Natural killer cell (primary cell): ENCODE data around the gene FNDC3B. TPM values are rescaled to one million over a fixed set of nuclear protein-coding genes. Genes with fewer than 3 reads are reported as not detected.

Experiments used
- ATAC-seq, 3 donors: fragments of 150-1000 bp in 2 of 3; fragments of 200-7000 bp in 1 of 3; cut with Tn5 transposase; 1 replicate in 1 of 3; 2 replicates in 2 of 3; pipeline ENCODE4 v1.10.0; 2021; ENCODE audit warnings: mild to moderate bottlenecking in 2 of 3, moderate library complexity in 2 of 3
- DNase-seq, 2 donors: peaks; one replicate each; pipeline versions ENCODE4 v3.0.0 to v3.0.0-alpha.2; 2013 to 2021; ENCODE audit warnings: mixed read lengths in 1 of 2
- H3K27ac ChIP-seq: one replicate; pipeline ENCODE4 v1.5.1; 2013; ENCODE audit warnings: mild to moderate bottlenecking, low read length
- H3K27me3 ChIP-seq: one replicate; pipeline ENCODE4 v1.6.1; 2013; ENCODE audit warnings: low read length; ENCODE audit not compliant: control insufficient read depth, insufficient read depth
- H3K36me3 ChIP-seq: one replicate; pipeline ENCODE4 v1.6.1; 2013; ENCODE audit warnings: low read length; ENCODE audit not compliant: control insufficient read depth, insufficient read depth
- H3K4me1 ChIP-seq: one replicate; pipeline ENCODE4 v1.6.1; 2013; ENCODE audit warnings: low read length; ENCODE audit not compliant: control insufficient read depth, insufficient read depth
- H3K4me3 ChIP-seq: one replicate; pipeline ENCODE4 v1.5.1; 2013; ENCODE audit warnings: low read length
- H3K9me3 ChIP-seq: one replicate; pipeline ENCODE4 v1.6.1; 2013; ENCODE audit warnings: low read length; ENCODE audit not compliant: control insufficient read depth, insufficient read depth
- H3K27ac Mint-ChIP-seq, 2 donors: one replicate each; pipeline ENCODE4 v1.8.0; 2022; ENCODE audit warnings: mild to moderate bottlenecking in 2 of 2, mixed read lengths in 2 of 2, moderate library complexity in 1 of 2
- H3K27me3 Mint-ChIP-seq, 2 donors: one replicate each; pipeline ENCODE4 v1.8.0; 2022; ENCODE audit warnings: low read depth in 2 of 2, mixed read lengths in 2 of 2
- H3K36me3 Mint-ChIP-seq: one replicate; pipeline ENCODE4 v1.8.0; 2022; ENCODE audit warnings: mixed read lengths
- H3K4me1 Mint-ChIP-seq, 2 donors: one replicate each; pipeline ENCODE4 v1.8.0; 2022; ENCODE audit warnings: mixed read lengths in 2 of 2
- H3K4me3 Mint-ChIP-seq: one replicate; pipeline ENCODE4 v1.8.0; 2022; ENCODE audit warnings: mild to moderate bottlenecking, moderate library complexity, mixed read lengths
- H3K9me3 Mint-ChIP-seq, 2 donors: one replicate each; pipeline ENCODE4 v1.8.0; 2022; ENCODE audit warnings: mixed read lengths in 2 of 2
- WGBS: methylation state at CpG from one replicate; pipeline ENCODE4 v1.1.7; 2013; ENCODE audit warnings: missing lambda C conversion rate; ENCODE audit not compliant: insufficient coverage; 5-methylcytosine and 5-hydroxymethylcytosine counted together
- intact Hi-C: fragments of 100-400 bp; cut with micrococcal nuclease; formaldehyde crosslinking; loops from one replicate; pipeline ENCODE4 v1.14.2; 2022
- total RNA-seq, 4 donors: library from RNA; stranded (reverse); fragments of 120-200 nt in 1 of 4; gene quantifications; one replicate each; pipeline versions ENCODE4 v1.2.3 to v1.2.4, GENCODE V29; 2013 to 2022
- TF ChIP-seq, protein P1 (sequence below): fragments of 200-600 bp; IDR thresholded peaks from one replicate; pipeline ENCODE4 v1.8.0; 2022; ENCODE audit warnings: antibody characterized with exemption

Gene FNDC3B
- total RNA-seq, 3 donors from 2014 or later (not counting 1 experiment from before 2014, with no cell fraction given): 154 to 214 (median 206) TPM

DNA sequence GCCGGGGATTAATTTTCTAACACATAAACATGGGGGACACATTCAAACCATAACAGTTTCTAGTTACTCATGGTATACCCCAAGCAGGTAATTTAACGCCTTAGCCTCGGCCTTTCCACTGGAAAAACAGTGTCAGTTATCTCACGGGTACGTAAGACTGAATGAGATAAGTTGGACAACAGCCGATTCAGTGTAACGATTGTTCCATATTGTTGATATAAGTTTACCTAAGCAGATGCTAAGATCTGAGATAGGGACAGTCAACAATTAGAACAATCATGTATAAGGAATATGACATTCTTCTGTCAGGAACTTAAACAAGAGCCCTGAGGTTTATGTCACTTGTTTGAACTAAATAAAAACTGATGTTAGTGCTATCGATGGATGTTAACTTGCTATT, 278.1 kb downstream of the FNDC3B start:
- Histone ChIP-seq H3K27ac (no peak overlapping the region), H3K27me3 (no peaks in the 10 kb centered on the region), H3K4me1 (no peaks in the 10 kb centered on the region), H3K9me3 (no peaks in the 10 kb centered on the region), H3K36me3 (peaks cover 41% of the 10 kb centered on the region), H3K4me3 (no peak overlapping the region)
- TF ChIP-seq, protein P1, sequence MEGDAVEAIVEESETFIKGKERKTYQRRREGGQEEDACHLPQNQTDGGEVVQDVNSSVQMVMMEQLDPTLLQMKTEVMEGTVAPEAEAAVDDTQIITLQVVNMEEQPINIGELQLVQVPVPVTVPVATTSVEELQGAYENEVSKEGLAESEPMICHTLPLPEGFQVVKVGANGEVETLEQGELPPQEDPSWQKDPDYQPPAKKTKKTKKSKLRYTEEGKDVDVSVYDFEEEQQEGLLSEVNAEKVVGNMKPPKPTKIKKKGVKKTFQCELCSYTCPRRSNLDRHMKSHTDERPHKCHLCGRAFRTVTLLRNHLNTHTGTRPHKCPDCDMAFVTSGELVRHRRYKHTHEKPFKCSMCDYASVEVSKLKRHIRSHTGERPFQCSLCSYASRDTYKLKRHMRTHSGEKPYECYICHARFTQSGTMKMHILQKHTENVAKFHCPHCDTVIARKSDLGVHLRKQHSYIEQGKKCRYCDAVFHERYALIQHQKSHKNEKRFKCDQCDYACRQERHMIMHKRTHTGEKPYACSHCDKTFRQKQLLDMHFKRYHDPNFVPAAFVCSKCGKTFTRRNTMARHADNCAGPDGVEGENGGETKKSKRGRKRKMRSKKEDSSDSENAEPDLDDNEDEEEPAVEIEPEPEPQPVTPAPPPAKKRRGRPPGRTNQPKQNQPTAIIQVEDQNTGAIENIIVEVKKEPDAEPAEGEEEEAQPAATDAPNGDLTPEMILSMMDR: no peak
- H3K36me3 Mint-ChIP-seq: peaks cover 8% of the 10 kb centered on the region
- H3K9me3 Mint-ChIP-seq: no peaks in the 10 kb centered on the region
- ATAC-seq: no peak
- DNase-seq: no peak
- WGBS: 93% methylated on average over 8 of the region's 8 CpGs
- intact Hi-C loops: no loop called here
- H3K4me1 Mint-ChIP-seq: peaks cover 18 to 25% of the 10 kb centered on the region in 2 donors
- H3K4me3 Mint-ChIP-seq: no peak overlapping the region
- peak overlapping the region; percentile 19 to 47 for H3K27ac Mint-ChIP-seq
- no peaks in the 10 kb centered on the region for H3K27me3 Mint-ChIP-seq

DNA sequence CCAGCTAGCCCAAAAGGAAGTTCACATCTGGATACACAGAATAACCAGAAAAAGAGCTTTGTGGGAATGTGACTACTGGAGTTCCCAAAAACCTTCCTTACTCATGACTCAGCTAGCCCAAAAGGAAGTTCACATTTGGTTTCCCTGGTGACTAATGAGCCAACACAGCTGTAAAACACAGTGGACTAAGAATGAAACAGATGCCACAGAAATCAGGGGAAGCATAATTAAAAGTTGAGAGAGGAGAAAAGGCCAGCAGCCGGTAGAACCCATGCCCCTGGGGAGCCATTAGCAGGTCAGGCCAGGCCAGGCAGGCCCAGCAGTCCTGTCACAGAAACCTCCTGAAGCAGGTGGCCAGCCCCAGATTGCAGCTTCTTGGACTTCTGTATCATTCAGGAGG, 278.6 kb downstream of the FNDC3B start:
- Mint-ChIP-seq H3K27me3 (no peaks in the 10 kb centered on the region), H3K9me3 (no peaks in the 10 kb centered on the region), H3K36me3 (peaks cover 3% of the 10 kb centered on the region), H3K4me1 (peaks cover 15 to 24% of the 10 kb centered on the region in 2 donors), H3K4me3 (no peak overlapping the region), H3K27ac (peak overlapping the region; percentile 19 to 47)
- WGBS: 17% methylated on average over 1 of the region's 1 CpG
- Histone ChIP-seq H3K36me3 (peaks cover 36% of the 10 kb centered on the region), H3K9me3 (no peaks in the 10 kb centered on the region), H3K27me3 (no peaks in the 10 kb centered on the region), H3K4me1 (no peaks in the 10 kb centered on the region), H3K4me3 (no peak overlapping the region), H3K27ac (no peak overlapping the region)
- ATAC-seq: no peak
- intact Hi-C loops: no loop called here
- no peak for DNase-seq
- TF ChIP-seq, protein P1: no peak

DNA sequence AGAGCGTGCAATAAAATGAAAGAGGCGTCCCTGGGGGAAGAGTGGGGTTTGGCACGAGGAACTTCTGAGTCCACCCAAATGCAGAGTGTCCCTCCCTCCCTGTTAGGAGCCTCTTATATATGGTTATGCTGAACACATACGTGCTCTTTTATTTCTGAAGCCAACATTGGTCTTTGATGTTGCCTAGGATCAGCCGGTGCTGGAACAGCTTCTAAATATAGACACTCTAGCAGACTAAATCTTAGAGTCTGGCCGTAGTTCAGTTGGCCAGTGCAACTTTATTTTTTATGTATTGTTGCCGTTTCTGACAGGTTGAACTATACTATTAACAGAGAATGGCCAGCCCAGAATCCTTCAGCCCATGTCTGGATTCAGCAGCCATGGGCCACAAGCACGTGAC, 280.2 kb downstream of the FNDC3B start:
- Histone ChIP-seq H3K4me3 (no peak overlapping the region), H3K36me3 (peaks cover 29% of the 10 kb centered on the region), H3K9me3 (no peaks in the 10 kb centered on the region), H3K4me1 (no peaks in the 10 kb centered on the region), H3K27ac (no peak overlapping the region), H3K27me3 (no peaks in the 10 kb centered on the region)
- intact Hi-C loops: no loop called here
- no peaks in the 10 kb centered on the region for H3K9me3 Mint-ChIP-seq
- H3K36me3 Mint-ChIP-seq: no peaks in the 10 kb centered on the region
- peak overlapping the region; percentile 47 to 76 for H3K27ac Mint-ChIP-seq
- H3K27me3 Mint-ChIP-seq: no peaks in the 10 kb centered on the region
- 95% methylated on average over 8 of the region's 8 CpGs for WGBS
- no peak for DNase-seq
- TF ChIP-seq, protein P1: no peak
- no peak overlapping the region for H3K4me3 Mint-ChIP-seq
- peaks cover 21 to 24% of the 10 kb centered on the region in 2 donors for H3K4me1 Mint-ChIP-seq
- ATAC-seq: no peak

DNA sequence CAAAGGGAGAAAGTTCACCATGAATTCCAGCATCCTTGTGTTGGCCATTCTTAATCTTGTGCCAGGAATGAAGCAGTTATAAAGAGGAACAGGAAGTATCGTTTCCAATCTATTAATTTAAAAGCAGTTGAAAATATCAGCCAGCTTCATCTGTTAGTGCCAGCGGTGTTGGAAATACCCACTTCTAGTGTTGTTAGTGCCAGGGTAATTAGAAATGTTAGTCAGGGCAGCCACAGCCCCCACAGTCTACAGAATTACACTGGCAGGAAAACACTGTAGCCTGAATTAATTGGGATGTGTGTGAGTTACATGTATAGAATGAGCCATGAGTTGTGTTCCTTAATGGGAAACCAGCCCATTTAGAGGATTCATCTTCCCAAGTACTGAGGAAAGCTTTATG, 281.1 kb downstream of the FNDC3B start:
- intact Hi-C loops: no loop called here
- TF ChIP-seq, protein P1: no peak
- H3K27ac ChIP-seq: no peak overlapping the region
- H3K36me3 Mint-ChIP-seq: peaks cover 7% of the 10 kb centered on the region
- H3K4me3 ChIP-seq: no peak overlapping the region
- no peak for DNase-seq
- peaks cover 32% of the 10 kb centered on the region for H3K36me3 ChIP-seq
- no peaks in the 10 kb centered on the region for H3K9me3 Mint-ChIP-seq
- no peak overlapping the region for H3K4me3 Mint-ChIP-seq
- WGBS: 89% methylated on average over 1 of the region's 2 CpGs
- ATAC-seq: no peak
- no peaks in the 10 kb centered on the region for H3K4me1 ChIP-seq
- H3K27me3 Mint-ChIP-seq: no peaks in the 10 kb centered on the region
- peaks cover 21 to 24% of the 10 kb centered on the region in 2 donors for H3K4me1 Mint-ChIP-seq
- no peaks in the 10 kb centered on the region for H3K9me3 ChIP-seq
- no peaks in the 10 kb centered on the region for H3K27me3 ChIP-seq
- peak overlapping the region; percentile 47 to 76 for H3K27ac Mint-ChIP-seq
